KOPT-K1 (cell line): ENCODE measurements around the gene CARD16.
"Not testable (repeated sequence)": the region's sequence is repeated elsewhere in the genome, so short reads cannot be mapped to it uniquely, and the experiment has no call there.

Experiments used
- H3K27ac ChIP-seq: fragments of 200-600 bp; sonication (generic); 2 replicates; pipeline ENCODE4 v1.5.1; 2016; ENCODE audit warnings: antibody characterized with exemption, mild to moderate bottlenecking, low read depth, low read length; ENCODE audit not compliant: poor library complexity, severe bottlenecking
- H3K36me3 ChIP-seq: fragments of 200-600 bp; sonication (generic); 2 replicates; pipeline ENCODE4 v1.5.1; 2017; ENCODE audit warnings: antibody characterized with exemption, mild to moderate bottlenecking, low read length, moderate library complexity; ENCODE audit not compliant: insufficient read depth
- H3K9me3 ChIP-seq: fragments of 200-600 bp; sonication (generic); 2 replicates; pipeline ENCODE4 v1.5.1; 2017; ENCODE audit warnings: antibody characterized with exemption, low read length, mild to moderate bottlenecking; ENCODE audit not compliant: insufficient read depth, poor library complexity, severe bottlenecking

CARD16 gene

DNA sequence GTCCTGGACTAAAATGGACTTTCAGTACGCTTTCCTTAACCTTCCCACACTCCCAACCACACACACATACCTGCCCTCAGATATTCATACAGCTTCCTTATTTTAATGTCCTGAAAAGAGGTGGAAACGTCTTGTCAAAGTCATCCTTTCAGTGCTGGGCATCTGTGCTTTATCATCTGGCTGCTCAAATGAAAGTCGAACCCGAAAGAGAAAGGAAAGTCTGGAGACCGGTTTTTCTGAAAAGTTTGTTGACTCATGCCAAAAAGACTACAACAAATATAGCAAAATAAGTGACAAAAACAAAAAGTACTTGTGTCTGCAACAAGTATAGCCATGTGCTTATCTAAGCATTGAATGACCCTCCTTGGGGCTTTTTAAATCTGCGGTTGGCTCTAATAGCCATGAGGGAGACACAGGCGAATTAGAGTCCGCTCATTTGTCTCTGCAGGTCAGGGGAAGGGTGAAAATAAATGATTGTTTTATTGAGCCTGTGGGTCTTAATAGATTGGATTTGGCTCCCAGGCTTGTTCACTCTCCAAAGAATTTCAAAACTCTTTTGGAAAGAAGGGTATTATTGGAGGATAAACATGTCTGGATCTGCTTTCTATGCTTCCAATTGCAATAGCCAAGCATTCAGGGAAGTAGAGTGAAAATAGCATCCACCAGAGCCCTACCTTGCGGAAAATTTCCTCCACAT is 18.3 kb upstream of the CARD16 start:
- not testable (repeated sequence) for H3K9me3 ChIP-seq

DNA sequence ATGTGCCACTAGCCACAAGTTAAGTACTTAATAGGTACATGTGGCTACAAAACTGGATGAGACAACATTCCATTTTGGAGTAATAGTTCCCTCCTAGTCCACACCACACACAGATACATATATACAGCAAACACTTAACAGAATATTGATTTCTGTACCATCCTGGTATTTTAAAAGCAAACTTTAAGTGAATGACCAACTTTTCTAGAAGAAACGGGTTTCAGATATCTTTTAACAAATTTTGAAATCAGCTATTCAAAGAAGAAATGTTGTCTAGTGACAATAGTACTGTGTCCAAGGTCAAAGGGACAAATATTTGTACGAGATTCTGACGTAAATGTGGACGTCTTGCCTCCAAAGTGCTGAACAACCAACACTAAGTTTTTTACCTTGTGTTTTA is 12.3 kb upstream of the CARD16 start:
- Histone ChIP-seq H3K36me3 (no peaks in the 10 kb centered on the region), H3K27ac (no peak overlapping the region), H3K9me3 (no peaks in the 10 kb centered on the region)

More for the DNA sequence above, 18.3 kb upstream of the CARD16 start:
- not testable (repeated sequence) for H3K36me3 ChIP-seq, H3K27ac ChIP-seq

DNA sequence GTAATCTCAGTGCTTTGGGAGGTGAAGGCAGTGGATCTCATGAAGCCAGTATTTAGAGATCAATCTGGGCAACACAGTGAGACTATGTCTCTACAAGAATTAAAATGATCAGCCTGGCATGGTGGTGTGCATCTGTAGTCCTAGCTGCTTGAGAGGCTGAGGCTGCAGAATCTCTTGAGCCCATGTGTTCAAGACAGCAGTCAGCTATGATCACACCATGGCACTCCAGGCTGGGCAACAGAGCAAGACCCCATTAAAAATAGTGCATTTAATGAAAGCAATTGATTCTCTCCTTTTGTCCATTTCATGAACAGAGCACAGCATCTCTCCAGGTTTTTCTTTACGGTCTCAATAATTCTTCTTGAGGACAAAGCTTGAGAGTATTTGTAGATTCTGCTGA is 11.3 kb upstream of the CARD16 start:
- H3K9me3 ChIP-seq: no peaks in the 10 kb centered on the region
- no peaks in the 10 kb centered on the region for H3K36me3 ChIP-seq
- no peak overlapping the region for H3K27ac ChIP-seq

DNA sequence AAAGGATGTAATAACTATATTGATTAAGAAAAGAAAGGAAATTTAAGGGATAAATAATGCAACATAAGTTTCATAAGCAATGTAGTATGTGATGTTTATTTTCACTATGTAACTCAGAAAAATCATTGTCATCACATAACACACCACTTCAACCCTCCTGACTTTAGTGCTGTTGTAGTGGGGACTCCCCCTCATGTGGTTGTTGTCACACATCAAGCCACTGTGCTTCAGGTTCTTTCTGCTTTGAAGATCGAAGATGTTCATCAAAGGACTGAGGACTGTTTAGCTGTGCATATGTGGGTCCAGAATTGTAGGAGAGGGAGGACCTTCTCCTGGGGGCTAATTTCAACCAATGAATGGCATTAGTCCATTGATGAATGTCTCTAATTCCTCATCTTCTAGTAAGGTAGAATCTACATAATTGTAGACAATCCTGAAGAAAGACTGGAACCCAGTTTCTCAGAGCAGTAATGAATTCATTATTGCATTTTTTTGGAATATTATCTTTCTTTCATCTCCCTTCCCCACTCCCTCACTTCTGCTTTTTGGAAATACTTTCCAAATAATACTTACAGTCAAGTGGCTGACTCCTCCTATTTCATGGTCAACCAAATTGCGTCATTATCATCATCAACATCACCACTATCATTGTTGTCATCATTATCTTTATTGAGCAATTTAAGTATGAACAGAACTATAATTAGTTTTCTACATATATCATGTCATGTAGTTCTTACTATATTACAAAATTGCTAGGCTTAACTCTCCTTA is 9.8 kb upstream of the CARD16 start:
- no peaks in the 10 kb centered on the region for H3K36me3 ChIP-seq
- H3K9me3 ChIP-seq: no peaks in the 10 kb centered on the region
- no peak overlapping the region for H3K27ac ChIP-seq

DNA sequence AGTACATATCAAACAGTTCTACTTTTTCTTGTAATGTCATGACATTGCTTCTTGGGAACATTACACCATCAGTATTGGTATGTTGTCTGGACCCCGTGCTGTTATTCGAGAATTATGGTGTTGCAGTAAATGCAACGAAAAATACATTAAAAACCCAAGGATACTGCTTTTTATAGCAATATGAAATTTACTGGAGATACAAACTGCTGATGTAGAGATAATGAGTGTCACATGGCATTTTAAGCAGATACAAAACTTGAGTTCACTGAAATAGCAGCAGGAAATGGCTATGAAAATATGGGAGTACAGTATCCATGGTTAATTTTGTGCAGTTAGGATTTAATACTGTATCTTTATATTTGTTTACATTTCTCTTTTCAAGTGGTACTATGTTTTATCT is 7.4 kb upstream of the CARD16 start:
- Histone ChIP-seq H3K9me3 (no peaks in the 10 kb centered on the region), H3K36me3 (no peaks in the 10 kb centered on the region), H3K27ac (no peak overlapping the region)

DNA sequence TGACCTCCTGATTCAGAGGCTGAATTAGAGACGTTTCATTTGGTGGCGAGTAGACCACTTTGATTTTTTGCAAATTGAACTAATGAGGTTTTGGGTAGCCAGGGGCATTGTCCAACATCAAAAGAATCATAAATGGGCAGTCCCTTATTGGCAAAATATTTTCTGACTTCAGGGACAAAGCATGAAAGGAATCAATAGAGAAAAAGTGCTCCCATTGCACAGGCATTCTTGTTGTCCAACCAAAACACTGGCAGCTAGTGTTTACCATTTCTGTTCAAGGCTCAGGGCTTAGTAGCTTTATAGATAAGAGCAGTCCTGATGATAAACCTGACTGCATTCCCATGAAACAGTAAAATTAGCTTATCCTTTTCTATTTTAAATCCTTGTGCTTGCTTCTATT is 6.4 kb upstream of the CARD16 start:
- no peaks in the 10 kb centered on the region for H3K36me3 ChIP-seq
- H3K27ac ChIP-seq: no peak overlapping the region

DNA sequence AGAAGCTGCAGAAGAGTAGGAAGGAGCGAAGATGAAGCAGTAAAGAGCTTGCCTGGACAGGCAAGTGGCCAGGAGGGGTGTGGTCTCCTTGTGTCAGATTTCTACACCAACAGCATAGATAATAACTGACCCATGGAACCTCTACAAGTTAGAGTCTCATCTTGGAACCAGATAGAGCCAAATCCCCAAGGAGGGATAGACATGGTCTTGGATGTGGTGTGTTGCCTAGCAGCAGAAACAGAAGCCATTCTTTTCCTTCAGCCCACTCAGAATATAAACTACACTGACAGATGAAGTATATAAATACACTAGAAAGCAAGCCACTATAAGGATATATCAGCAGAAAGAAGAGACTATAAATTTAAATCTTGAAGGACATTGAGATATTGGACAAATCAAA is 4.3 kb upstream of the CARD16 start:
- H3K27ac ChIP-seq: no peak overlapping the region
- H3K36me3 ChIP-seq: no peaks in the 10 kb centered on the region
- no peaks in the 10 kb centered on the region for H3K9me3 ChIP-seq

More for the DNA sequence above, 6.4 kb upstream of the CARD16 start:
- H3K9me3 ChIP-seq: no peaks in the 10 kb centered on the region

DNA sequence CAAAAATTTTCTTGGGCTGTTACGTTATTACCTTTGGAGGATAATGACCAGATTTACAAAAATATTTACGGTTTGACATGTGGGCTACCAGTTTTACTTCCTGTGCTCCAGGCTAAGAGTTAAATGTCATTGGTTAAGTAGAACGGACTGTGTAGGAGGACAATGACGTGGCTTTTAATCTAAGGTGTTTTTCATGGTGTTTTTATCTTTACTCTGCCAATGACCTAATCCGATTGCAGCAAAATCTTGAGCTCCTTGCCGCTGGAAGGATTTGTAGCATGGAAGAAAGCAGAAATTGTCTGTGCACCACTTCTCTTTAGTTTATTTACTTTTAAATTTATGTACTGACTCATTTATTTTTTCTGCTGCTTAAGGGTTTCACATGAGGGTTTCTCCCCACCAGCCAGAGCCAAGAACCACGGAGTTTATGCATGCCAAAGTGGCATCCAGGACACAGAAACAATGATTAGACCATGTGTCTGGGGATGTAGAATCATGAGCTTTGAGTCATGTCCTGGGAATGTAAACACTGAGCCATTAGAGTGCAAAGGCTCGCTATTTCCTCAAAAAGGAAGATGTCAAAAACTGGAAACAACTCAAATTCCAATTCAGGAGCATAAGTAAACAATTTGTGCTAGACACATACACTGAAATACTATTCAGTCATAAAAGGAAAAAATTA is 1.9 kb upstream of the CARD16 start:
- H3K36me3 ChIP-seq: no peaks in the 10 kb centered on the region
- H3K27ac ChIP-seq: no peak overlapping the region
- H3K9me3 ChIP-seq: no peaks in the 10 kb centered on the region

DNA sequence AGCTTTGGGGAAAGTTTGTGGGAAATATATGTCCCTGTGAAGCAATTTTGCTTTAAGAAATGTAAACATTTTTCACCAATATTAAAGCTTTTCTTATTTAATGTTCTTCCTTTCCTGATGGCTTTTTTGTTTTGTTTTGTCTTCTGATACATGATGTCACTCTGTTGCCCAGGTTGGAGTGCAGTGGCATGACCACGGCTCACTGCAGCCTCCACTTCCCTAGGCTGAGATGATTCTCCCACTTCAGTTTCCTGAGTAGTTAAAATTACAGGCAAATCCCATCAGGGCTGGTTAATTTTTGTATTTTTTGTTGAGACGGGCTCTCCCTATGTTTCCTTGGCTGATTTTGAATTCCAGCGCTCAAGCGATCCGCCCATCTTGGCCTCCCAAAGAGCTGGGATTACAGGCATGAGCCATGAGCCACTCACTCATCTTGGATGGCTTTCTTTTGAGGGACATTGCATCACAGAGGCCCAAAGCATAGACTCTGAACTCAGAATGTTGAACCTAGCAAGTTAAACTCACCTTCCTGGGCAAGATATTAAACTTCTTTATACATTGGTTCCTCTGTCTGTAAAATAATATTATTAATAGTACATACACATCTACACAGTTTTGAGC is 651 bp upstream of the CARD16 start:
- Histone ChIP-seq H3K9me3 (no peaks in the 10 kb centered on the region), H3K27ac (no peak overlapping the region), H3K36me3 (peaks cover 9% of the 10 kb centered on the region)

DNA sequence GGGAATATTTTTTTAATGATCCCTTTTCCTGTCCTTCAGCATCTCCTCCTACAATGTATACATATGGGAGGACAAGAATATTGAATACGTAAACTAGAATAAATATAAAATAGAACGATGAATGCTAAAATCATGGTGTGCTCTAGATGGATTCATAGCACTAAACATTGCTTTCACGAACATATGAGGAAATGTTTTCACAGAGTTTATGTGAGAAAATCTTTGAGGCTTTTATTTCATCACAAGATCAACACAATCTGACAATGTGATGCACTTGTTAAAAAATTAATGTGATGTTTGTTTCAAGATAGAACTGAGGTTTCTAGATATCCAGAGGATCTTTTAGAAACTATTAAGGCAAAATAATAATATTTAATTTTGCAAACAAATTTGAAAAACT is 3.0 kb downstream of the CARD16 start:
- no peaks in the 10 kb centered on the region for H3K9me3 ChIP-seq
- H3K36me3 ChIP-seq: peaks cover 10% of the 10 kb centered on the region
- no peak overlapping the region for H3K27ac ChIP-seq

DNA sequence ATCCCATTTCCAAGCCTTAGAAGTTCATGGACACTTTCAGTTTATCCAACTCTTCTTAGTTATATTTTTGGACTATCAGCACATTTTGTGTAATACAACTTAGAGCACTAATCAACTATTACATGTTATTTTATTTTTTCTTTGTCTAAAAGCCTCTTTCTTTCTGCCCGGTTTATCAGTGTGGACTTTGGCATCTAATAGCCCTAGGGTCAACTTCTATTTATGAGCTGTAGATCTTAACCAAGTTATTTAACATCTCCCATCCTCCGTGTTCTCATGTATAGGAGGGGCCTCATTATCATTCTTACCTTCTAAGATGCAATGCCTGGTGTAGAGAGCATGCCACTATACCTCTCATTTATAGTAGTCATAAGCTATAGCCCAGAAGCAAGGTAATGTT is 4.4 kb downstream of the CARD16 start:
- Histone ChIP-seq H3K9me3 (no peaks in the 10 kb centered on the region), H3K36me3 (peaks cover 10% of the 10 kb centered on the region), H3K27ac (no peak overlapping the region)

DNA sequence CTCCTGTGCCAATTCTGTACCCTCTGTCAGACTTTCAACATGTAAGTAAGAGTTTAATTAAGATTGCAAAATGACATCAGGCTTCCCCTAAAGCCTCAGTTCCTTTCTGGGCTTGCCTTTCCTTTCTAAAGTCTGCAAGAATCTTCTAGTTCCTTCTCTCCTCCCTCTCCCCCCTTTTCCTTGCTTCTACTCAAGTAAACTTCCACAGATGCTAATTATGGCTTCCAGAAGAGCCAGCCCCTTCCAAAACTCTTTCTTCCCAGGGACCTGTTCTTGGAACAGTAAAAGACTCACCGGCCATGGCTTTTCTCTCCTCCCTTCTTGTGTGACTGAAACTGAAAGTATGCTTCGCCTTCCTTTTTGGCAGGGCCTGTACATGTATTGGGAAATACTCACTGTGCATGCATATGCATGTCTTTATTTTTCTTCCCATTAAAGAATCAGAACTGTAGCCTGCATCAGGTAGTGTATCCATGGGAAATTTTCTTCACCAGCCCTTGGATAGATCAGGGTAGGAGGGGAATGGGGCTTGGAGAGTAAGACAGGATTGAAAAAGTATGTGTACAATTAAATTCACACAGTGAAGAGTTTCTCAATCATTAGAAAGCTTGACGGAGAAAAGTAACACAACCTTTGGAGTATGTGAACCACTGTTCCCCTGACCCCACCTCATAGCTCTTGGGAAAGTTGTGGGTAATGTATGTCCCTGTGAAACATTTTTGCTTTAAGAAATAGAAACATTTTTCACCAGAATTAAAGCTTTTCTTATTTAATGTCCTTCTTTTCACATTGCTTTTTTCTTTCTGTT is 10.1 kb downstream of the CARD16 start, which contains the start of gene CASP1:
Gene CASP1 (minus strand): TSS at position 332 of the 808 bp plus-strand sequence. CDS start 31 bp downstream, at position 301.
- H3K36me3 ChIP-seq: peaks cover 13% of the 10 kb centered on the region; the same call in 1 of the 2 replicates
- no peaks in the 10 kb centered on the region for H3K9me3 ChIP-seq
- H3K27ac ChIP-seq: peak within 1 kb of the TSS; percentile 81

DNA sequence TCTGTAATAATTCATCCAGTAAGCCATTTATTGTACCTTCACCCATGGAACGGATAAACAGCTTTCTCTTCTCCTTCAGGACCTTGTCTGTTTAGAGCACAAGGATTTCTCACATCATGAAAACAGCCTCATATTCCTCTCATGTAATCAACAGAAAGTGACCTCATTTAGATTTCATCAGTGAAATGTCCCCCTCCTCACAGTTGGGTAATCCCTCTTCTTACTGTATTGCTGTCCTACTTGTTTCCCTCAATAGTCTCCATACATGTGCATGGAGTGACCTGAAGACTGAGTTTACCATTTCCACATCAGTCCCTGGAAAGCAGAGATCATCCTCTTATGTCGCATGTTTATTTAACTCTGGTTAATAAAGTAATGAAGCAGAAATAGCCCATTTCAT is 10.7 kb downstream of the CARD16 start:
- peaks cover 19% of the 10 kb centered on the region; the same call in 1 of the 2 replicates for H3K36me3 ChIP-seq
- H3K9me3 ChIP-seq: not testable (repeated sequence)
- H3K27ac ChIP-seq: peak overlapping the region; percentile 81

DNA sequence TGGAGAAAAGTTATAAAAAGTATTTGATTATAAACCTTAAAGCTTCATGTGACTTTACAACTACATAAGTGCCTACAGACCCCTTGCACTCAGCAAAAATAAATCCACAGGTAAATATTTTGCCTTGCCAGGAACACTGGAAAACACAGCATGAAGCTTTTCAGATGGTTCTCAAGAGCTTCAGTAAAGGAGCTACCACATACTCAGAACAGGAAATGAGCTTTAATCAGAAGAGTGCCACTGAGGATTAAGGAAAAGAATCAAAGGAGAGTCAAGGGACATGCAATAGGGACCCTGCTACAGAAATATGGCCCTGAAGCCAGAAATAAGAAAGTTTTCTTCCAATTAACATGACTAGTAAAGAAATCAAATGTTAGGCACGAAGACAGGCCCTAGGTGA is 11.4 kb downstream of the CARD16 start:
- peaks cover 24% of the 10 kb centered on the region; the same call in 1 of the 2 replicates for H3K36me3 ChIP-seq
- no peak overlapping the region for H3K27ac ChIP-seq
- no peaks in the 10 kb centered on the region for H3K9me3 ChIP-seq
